WTC11 (cell line): ENCODE results near the gene ASB13.

Experiments
- ATF3 ChIP-seq: sonication (generic); formaldehyde crosslinking; conservative IDR thresholded peaks from 2 replicates; pipeline ENCODE4 v1.8.1; 2022; ENCODE audit warnings: mild to moderate bottlenecking, missing genetic modification reagents
- CREB1 ChIP-seq: sonication (generic); formaldehyde crosslinking; IDR thresholded peaks from 2 replicates; pipeline ENCODE4 v1.8.0; 2023; ENCODE audit warnings: mild to moderate bottlenecking, missing genetic modification reagents
- CREM ChIP-seq: sonication (generic); formaldehyde crosslinking; IDR thresholded peaks from 2 replicates; pipeline ENCODE4 v1.8.1; 2022; ENCODE audit warnings: mild to moderate bottlenecking, missing genetic modification reagents, moderate library complexity
- CTCF ChIP-seq: fragments of 200-600 bp; IDR thresholded peaks from 2 replicates; pipeline ENCODE4 v1.8.0; 2022; ENCODE audit warnings: antibody characterized with exemption
- ERG ChIP-seq: fragments of 250-450 bp; sonication (Bioruptor Pico); IDR thresholded peaks from 2 replicates; pipeline ENCODE4 v1.8.0; 2021; ENCODE audit warnings: mild to moderate bottlenecking
- GABPB1 ChIP-seq: sonication (generic); formaldehyde crosslinking; IDR thresholded peaks from 2 replicates; pipeline ENCODE4 v1.8.1; 2023; ENCODE audit warnings: mild to moderate bottlenecking, missing genetic modification reagents
- IRF1 ChIP-seq: sonication (generic); formaldehyde crosslinking; IDR thresholded peaks from 2 replicates; pipeline ENCODE4 v1.8.0; 2023; ENCODE audit warnings: missing genetic modification reagents
- PRDM15 ChIP-seq: sonication (generic); formaldehyde crosslinking; IDR thresholded peaks from 2 replicates; pipeline ENCODE4 v1.8.0; 2022; ENCODE audit warnings: missing genetic modification reagents
- PREB ChIP-seq: sonication (generic); formaldehyde crosslinking; IDR thresholded peaks from 2 replicates; pipeline ENCODE4 v1.8.1; 2022; ENCODE audit warnings: mild to moderate bottlenecking, missing genetic modification reagents, moderate library complexity, borderline replicate concordance
- TEAD1 ChIP-seq: sonication (generic); formaldehyde crosslinking; IDR thresholded peaks from 2 replicates; pipeline ENCODE4 v1.8.0; 2022; ENCODE audit warnings: mild to moderate bottlenecking, missing genetic modification reagents
- ZNF317 ChIP-seq: sonication (generic); formaldehyde crosslinking; IDR thresholded peaks from 2 replicates; pipeline ENCODE4 v1.8.1; 2023; ENCODE audit warnings: low read depth, mild to moderate bottlenecking, moderate library complexity, missing genetic modification reagents, borderline replicate concordance
- ZNF532 ChIP-seq: fragments of 250-450 bp; sonication (Bioruptor Pico); IDR thresholded peaks from 2 replicates; pipeline ENCODE4 v1.9.0; 2021; ENCODE audit warnings: mild to moderate bottlenecking, borderline replicate concordance

GRCh38 chr10:5685764-5686240 lies 19.4 kb upstream of the ASB13 start:
- TF ChIP-seq ATF3 (CRISPR knock-in tag) (no peak), CTCF (no peak), PRDM15 (no peak), IRF1 (CRISPR knock-in tag) (no peak), CREM (CRISPR knock-in tag) (no peak), ZNF317 (CRISPR knock-in tag) (no peak), TEAD1 (no peak), ZNF532 (CRISPR knock-in tag) (no peak), ERG (CRISPR knock-in tag) (no peak), PREB (no peak), CREB1 (CRISPR knock-in tag) (no peak), GABPB1 (CRISPR knock-in tag) (no peak)
